Parietal lobe (tissue), 2 donors: ENCODE results near the gene ZNF541. TPM values are rescaled to one million over a fixed set of nuclear protein-coding genes. Genes with fewer than 3 reads are reported as not detected.

Experiments
- small RNA-seq: library from RNA; depleted of rRNA; stranded (forward); fragments of <200 nt; gene quantifications from one replicate; pipeline ENCODE3, GENCODE V24; 2014; ENCODE audit warnings: low replicate concordance
- total RNA-seq: library from RNA; depleted of rRNA; stranded (reverse); fragments of >200 nt; gene quantifications from one replicate; pipeline ENCODE4 v1.2.3, GENCODE V29; 2014

The ZNF541 gene
- total RNA-seq: under 0.01 TPM

GRCh38 chr19:47573071-47574026, at the start of gene ZNF541:
TSS of gene ZNF541 (minus strand) at chr19:47573148. CDS start at chr19:47555856, 17,292 bp downstream.

GRCh38 chr19:47608969-47609905, 36.3 kb upstream of the ZNF541 start, which contains the start of gene BICRA:
TSS of gene BICRA (plus strand) at chr19:47609134. CDS start at chr19:47673575, 64,441 bp downstream.

Small RNA genes lying within 50 kb of the gene (small RNA-seq; reads per million reads assigned to genes)
- gene RN7SL322P: not detected

Other genes with a start within 250 kb of the ZNF541 start
- under 0.01 TPM for gene C5AR2, start 241.0 kb downstream of the ZNF541 start, total RNA-seq
- 23.2 TPM for gene DHX34, start 223.8 kb downstream of the ZNF541 start, total RNA-seq
- 94.8 TPM for gene MEIS3, start 153.6 kb downstream of the ZNF541 start, total RNA-seq
- 42.3 TPM for gene SLC8A2, start 101.3 kb downstream of the ZNF541 start, total RNA-seq
- 6.9 TPM for gene KPTN, start 88.9 kb downstream of the ZNF541 start, total RNA-seq
- 59.2 TPM for gene NAPA, start 58.1 kb downstream of the ZNF541 start, total RNA-seq
- gene BICRA, start 36.0 kb upstream of the ZNF541 start, total RNA-seq: 12.8 TPM
- 1.3 TPM for gene EHD2, start 140.3 kb upstream of the ZNF541 start, total RNA-seq
- 55.1 TPM for gene NOP53, start 172.4 kb upstream of the ZNF541 start, total RNA-seq
- 191 TPM for gene SELENOW, start 205.6 kb upstream of the ZNF541 start, total RNA-seq
- gene TPRX1, start 231.4 kb upstream of the ZNF541 start, total RNA-seq: not detected
- gene CRX, start 248.8 kb upstream of the ZNF541 start, total RNA-seq: not detected